ENCODE data around the gene RTTN. TPM values are rescaled to one million over a fixed set of nuclear protein-coding genes. Genes with fewer than 3 reads are reported as not detected.
"Not testable (repeated sequence)": the region's sequence is repeated elsewhere in the genome, so short reads cannot be mapped to it uniquely, and the experiment has no call there.

The RTTN gene
- total RNA-seq, 1 donor from 2014 or later = 15.7 TPM

- DNase-seq (ENCODE audit: low spot score) = no peak
Measured at GRCh38 chr18:69980982-69981804, 224.3 kb downstream of the RTTN start.

GRCh38 chr18:69980509-69980908 is 225.0 kb downstream of the RTTN start:
- no peak for DNase-seq (ENCODE audit: low spot score)

- DNase-seq (ENCODE audit: low spot score) = no peak
Measured at GRCh38 chr18:69978732-69979715, 226.5 kb downstream of the RTTN start.

DNA sequence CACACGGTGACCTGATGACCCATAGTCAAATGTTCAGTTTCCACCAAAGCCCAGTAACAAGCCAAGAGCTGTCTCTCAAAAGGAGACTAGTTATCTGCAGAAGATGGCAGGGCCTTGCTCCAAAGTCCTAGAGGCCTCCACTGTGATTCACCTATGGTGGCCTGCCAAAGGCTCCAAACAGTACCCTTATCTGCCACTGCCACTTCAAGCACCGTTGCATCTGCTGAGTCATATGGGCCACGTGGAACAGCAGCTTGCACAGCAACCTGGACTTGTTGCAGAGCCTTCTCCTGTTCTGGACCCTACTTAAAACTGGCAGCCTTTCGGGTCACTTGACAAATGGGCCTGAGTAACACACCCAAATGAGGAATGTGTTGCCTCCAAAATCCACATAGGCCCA is 230.2 kb downstream of the RTTN start:
- DNase-seq (ENCODE audit: low spot score) = not testable (repeated sequence)

DNA sequence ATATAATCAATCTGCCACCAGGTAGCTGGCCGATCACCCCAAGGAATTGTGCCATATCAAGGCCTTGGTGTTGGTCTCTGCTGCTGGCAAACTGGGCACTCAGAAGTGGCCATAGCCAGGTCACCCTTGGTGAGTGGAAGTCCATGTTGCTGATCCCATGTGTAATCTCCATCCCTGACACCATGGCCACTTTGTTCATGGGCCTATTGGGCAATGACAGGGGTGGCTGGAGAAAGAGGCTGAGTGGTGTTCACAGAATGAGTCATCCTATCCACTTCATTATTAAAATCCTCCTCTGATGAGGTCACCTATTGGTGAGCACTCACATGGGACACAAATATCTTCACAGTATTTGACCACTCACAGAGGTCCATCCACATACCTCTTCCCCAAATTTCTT is 231.1 kb downstream of the RTTN start:
- DNase-seq (ENCODE audit: low spot score) = no peak

DNA sequence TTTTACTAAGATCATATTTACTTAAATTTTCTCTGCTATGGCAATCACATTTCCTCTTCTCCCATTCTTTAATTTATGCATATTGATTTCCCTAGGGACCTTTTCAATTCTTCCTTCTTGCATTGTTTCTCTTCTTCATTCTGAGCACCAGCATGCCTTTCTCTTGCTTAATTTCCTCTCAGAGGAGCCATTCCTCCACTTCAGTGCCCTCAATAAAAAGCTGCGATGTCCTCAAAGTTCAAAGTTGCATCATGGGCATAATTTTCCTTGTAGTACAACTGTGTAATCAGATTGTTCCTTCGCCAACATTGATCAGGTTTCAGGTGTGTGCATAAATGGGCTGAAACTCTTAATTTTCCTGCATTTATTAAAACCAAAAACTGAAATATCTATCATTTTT is 236.0 kb downstream of the RTTN start:
- no peak for DNase-seq (ENCODE audit: low spot score)

DNA sequence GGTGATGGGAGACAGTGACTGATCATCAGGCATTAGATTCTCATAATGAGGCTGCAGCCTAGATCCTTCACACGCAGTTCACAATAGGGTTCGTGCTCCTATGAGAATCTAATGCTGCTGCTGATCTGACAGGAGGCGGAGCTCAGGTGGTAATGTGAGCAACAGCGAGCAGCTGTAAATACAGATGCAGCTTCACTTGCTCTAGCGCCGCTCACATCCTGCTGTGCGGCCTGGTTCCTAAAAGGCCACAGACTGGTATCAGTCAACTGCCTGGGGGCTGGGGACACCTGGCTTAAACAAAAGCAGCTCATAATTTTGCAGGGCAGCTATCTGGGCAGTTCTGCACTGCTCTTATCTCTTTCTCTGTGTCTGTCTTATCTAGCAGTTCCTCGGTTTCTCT is 237.4 kb downstream of the RTTN start:
- no peak for DNase-seq (ENCODE audit: low spot score)

DNA sequence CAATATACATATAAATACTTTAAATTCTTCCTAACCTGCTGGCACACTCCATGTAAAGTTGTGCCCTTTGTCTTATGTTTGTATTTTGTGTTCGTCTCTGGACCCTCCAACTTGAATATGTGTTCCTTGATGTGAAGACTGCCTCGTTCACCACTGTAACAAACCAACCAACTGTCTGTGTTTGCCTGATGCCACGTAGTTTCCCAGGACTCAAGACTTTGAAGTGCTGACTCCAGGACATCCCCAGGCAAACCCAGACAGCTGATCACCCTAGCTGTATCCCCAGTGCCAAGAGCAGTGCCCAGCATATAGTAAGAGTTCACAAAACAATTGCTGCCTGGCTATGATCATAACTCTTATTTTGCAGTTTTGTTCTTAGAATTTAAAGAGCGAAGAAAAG is 242.3 kb downstream of the RTTN start:
- DNase-seq (ENCODE audit: low spot score) = no peak

DNA sequence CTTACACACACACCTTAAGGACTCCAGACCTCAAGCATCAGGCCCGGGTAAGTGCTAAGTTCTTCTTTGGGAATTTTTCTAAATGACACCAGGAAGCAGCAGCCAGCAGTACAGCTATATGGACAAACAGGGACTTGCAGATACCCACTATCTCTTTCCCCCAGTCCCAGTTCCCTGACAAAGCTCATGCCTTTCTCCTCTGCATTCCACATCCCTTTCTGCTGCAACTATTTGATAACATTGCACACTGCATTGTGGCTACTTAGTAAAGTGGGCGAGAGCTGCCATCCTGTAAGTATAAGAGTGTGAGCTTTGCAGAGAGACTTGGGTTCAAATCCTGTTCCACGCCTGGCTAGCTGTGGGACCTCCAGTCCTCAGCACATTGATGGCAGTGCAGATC is 243.8 kb downstream of the RTTN start:
- DNase-seq (ENCODE audit: low spot score) = no peak

GRCh38 chr18:69958422-69958821 is 247.1 kb downstream of the RTTN start:
- no peak for DNase-seq (ENCODE audit: low spot score)

DNA sequence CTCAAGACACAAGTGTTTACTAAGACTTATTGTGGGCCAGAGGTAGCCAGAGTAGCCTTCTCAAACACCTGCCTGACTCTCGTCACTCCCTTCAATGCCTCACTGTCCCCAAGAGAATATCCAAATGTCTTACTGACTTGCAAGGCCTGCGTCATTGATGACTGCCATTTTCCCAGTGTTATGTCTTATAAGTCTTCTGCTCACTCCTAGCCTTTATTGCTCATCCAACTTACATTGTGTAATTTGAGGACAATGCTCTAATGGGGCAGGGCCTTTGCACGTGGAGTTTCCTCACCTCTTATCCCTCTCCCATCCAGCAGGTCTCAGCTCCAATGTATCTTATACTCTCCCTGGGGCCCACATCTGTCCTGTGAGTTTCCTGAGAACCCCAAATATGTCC is 247.7 kb downstream of the RTTN start:
- DNase-seq (ENCODE audit: low spot score) = no peak

DNA sequence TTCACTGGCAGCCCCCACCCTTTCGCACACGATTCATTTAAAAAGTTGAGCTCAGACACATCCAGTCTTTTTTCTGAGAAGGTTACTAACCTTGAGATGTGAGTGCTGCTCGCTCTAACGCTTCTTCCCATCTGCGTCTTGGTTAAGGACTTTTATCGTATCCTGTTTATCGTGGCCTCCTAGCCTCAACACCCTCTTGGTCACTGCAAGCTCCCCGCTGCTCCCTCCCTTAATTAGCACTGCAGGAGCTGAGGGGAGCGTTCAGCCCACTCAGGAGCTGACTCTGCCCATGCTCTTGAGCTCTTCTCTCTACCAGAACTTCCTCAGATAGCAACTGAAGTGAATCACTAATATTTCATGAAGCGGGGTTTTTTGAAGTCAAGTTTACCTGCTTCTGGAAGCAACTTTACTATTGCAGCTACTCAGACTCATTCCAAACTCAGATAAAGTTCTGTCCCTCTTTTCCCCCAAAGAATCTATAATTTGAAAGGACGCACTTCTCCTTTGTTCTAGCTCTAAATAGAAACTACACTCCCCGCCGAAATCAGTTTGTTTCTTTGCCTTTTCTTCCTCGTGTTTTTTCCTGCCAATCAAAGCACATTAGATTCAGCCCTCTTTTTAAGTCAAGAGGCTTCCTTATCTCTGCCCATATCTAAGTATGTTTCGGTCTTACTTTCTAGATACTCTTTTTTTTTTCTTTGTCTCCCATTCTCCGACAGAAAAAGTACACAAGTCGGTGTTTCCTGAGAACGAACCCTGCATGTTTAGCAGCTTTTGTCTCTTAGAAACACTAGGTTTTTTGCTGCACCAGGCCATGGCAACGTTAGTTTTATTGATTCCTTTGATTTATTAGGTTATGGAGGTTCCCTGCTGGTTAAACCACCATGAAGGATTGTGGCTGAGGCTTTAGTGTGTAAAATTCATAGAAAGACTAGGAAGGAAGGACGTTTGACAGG is 248.5 kb downstream of the RTTN start:
- no peak for DNase-seq (ENCODE audit: low spot score)

DNA sequence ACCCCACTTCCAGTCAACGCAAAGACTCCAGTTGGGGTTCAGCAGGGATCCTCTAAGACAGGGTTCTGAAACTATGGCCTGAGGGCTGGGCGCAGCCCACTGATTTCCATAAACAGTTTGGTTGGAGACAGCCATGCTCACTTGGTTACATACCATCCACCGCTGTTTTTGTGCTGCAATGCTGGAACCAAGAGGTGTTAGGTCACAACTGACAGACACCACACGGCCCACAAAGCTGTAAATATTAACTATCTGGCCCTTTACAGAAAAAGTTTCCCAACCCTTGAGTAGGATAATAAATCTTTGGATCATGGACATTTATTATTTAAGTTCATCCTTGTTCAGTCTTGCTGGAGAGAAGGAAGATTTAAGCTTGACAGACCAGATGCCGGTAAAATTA is 249.4 kb downstream of the RTTN start:
- DNase-seq (ENCODE audit: low spot score) = no peak

GRCh38 chr18:69954719-69955480 is 250.6 kb downstream of the RTTN start:
- DNase-seq (ENCODE audit: low spot score) = no peak

GRCh38 chr18:69953191-69953590 is 252.3 kb downstream of the RTTN start:
- no peak for DNase-seq (ENCODE audit: low spot score)

Other genes with a start within 250 kb of the RTTN start
- gene SOCS6, start 83.4 kb upstream of the RTTN start, total RNA-seq = 19.9 TPM